Neuronal stem cell (in vitro differentiated cells): Measurements from ENCODE around the gene KIAA0319L.
"Not testable (repeated sequence)": the region's sequence is repeated elsewhere in the genome, so short reads cannot be mapped to it uniquely, and the experiment has no call there.

Experiments
- DNase-seq: peaks from one replicate; pipeline ENCODE4 v3.0.0-alpha.2; 2013; ENCODE audit warnings: low spot score
- H2AFZ ChIP-seq: one replicate; pipeline ENCODE4 v1.6.1; 2013; ENCODE audit warnings: mild to moderate bottlenecking, low read length, inconsistent platforms
- H2AK5ac ChIP-seq: 2 replicates; pipeline ENCODE4 v1.6.1; 2013; ENCODE audit warnings: low read depth, mild to moderate bottlenecking, inconsistent platforms, low read length, moderate library complexity, mixed read lengths
- H2BK120ac ChIP-seq: 2 replicates; pipeline ENCODE4 v1.6.1; 2013; ENCODE audit warnings: low read depth, mild to moderate bottlenecking, inconsistent platforms, low read length, moderate library complexity, mixed read lengths
- H2BK12ac ChIP-seq: one replicate; pipeline ENCODE4 v1.6.1; 2013; ENCODE audit warnings: low read length, inconsistent platforms
- H2BK15ac ChIP-seq: 2 replicates; pipeline ENCODE4 v1.6.1; 2013; ENCODE audit warnings: mild to moderate bottlenecking, low read length, inconsistent platforms, mixed read lengths
- H2BK5ac ChIP-seq: one replicate; pipeline ENCODE4 v1.6.1; 2013; ENCODE audit warnings: inconsistent platforms, mild to moderate bottlenecking, low read length, moderate library complexity
- H3K14ac ChIP-seq: one replicate; pipeline ENCODE4 v1.6.1; 2013; ENCODE audit warnings: low read length, inconsistent platforms
- H3K18ac ChIP-seq: 2 replicates; pipeline ENCODE4 v1.6.1; 2013; ENCODE audit warnings: low read length, inconsistent platforms
- H3K23ac ChIP-seq: 2 replicates; pipeline ENCODE4 v1.6.1; 2013; ENCODE audit warnings: low read depth, mild to moderate bottlenecking, mixed read lengths, low read length, inconsistent platforms; ENCODE audit not compliant: poor library complexity
- H3K27ac ChIP-seq: replicated peaks from 3 replicates; pipeline ENCODE4 v1.5.1; 2013; ENCODE audit warnings: low read length, inconsistent platforms
- H3K27me3 ChIP-seq, 3 experiments: 2 replicates each; pipeline ENCODE4 v1.6.1; 2013; ENCODE audit warnings: low read length in 3 of 3, mild to moderate bottlenecking in 2 of 3, inconsistent platforms in 1 of 3, low read depth in 1 of 3, mixed read lengths in 1 of 3, moderate library complexity in 1 of 3; ENCODE audit not compliant: control insufficient read depth in 3 of 3, insufficient read depth in 3 of 3
- H3K36me3 ChIP-seq, 2 donors: replicated peaks in 1 of 2; 2 replicates each; pipeline ENCODE4 v1.6.1; 2013; ENCODE audit warnings: low read length in 2 of 2; ENCODE audit not compliant: control insufficient read depth in 2 of 2, insufficient read depth in 2 of 2
- H3K4ac ChIP-seq: 2 replicates; pipeline ENCODE4 v1.6.1; 2013; ENCODE audit warnings: inconsistent platforms, mild to moderate bottlenecking, low read length, moderate library complexity
- H3K4me1 ChIP-seq, 2 donors: 1 replicate in 1 of 2; 2 replicates in 1 of 2; pipeline ENCODE4 v1.6.1; 2013; ENCODE audit warnings: low read length in 2 of 2, low read depth in 1 of 2; ENCODE audit not compliant: control insufficient read depth in 2 of 2, insufficient read depth in 1 of 2
- H3K4me2 ChIP-seq: one replicate; pipeline ENCODE4 v1.6.1; 2013; ENCODE audit warnings: mild to moderate bottlenecking, low read length, inconsistent platforms; ENCODE audit not compliant: insufficient read depth, poor library complexity, severe bottlenecking
- H3K4me3 ChIP-seq, 2 donors: 2 replicates each; pipeline ENCODE4 v1.5.1; 2013; ENCODE audit warnings: low read length in 2 of 2, mild to moderate bottlenecking in 2 of 2, inconsistent platforms in 1 of 2, moderate library complexity in 1 of 2
- H3K79me1 ChIP-seq: one replicate; pipeline ENCODE4 v1.6.1; 2013; ENCODE audit warnings: low read depth, mild to moderate bottlenecking, inconsistent platforms, low read length, moderate library complexity
- H3K9ac ChIP-seq: one replicate; pipeline ENCODE4 v1.6.1; 2013; ENCODE audit warnings: mild to moderate bottlenecking, low read depth, low read length, inconsistent platforms; ENCODE audit not compliant: poor library complexity
- H3K9me3 ChIP-seq, 2 donors: replicated peaks in 1 of 2; 2 replicates each; pipeline versions ENCODE3 to v1.6.1; 2013; ENCODE audit warnings: low read length in 2 of 2, mild to moderate bottlenecking in 2 of 2, inconsistent platforms in 1 of 2, low read depth in 1 of 2, mixed read lengths in 1 of 2, moderate library complexity in 1 of 2; ENCODE audit not compliant: control insufficient read depth in 2 of 2, insufficient read depth in 1 of 2
- H4K8ac ChIP-seq: one replicate; pipeline ENCODE4 v1.6.1; 2013; ENCODE audit warnings: low read depth, mild to moderate bottlenecking, inconsistent platforms, low read length, moderate library complexity
- H4K91ac ChIP-seq: one replicate; pipeline ENCODE4 v1.6.1; 2013; ENCODE audit warnings: low read length, low read depth, mild to moderate bottlenecking, inconsistent platforms; ENCODE audit not compliant: poor library complexity
- WGBS, 2 donors: extraction: QIAGEN DNeasy Blood & Tissue Kit; methylation state at CpG; one replicate each; pipeline ENCODE4 v1.1.7; 2013; ENCODE audit warnings: missing lambda C conversion rate in 2 of 2, mixed read lengths in 1 of 2; ENCODE audit not compliant: insufficient read length in 2 of 2, insufficient replicate concordance in 1 of 2; ENCODE audit errors: extremely low coverage in 2 of 2; 5-methylcytosine and 5-hydroxymethylcytosine counted together

KIAA0319L gene

DNA sequence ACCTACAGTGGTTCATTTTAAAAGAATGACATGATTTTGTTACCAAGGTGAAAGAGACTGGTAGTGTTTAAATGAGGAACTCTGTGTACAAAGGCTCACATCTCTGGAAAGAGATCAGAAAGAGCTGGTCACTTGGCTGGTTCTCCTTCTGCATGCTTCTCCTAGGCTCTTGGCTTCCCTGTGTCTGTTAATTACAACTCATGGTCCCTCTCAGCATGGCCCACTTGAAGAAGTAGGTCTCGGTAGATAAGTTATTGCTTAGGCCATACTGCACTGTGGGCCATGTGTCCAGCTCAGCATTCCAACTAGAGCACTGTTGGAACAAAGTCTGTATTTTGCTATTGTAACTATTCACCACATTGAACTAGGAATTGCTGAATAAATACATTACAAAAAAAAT is 91.1 kb downstream of the KIAA0319L start:
- Histone ChIP-seq H3K18ac (no peak overlapping the region), H3K9ac (no peak overlapping the region), H2AK5ac (no peak overlapping the region), H2BK12ac (no peak overlapping the region), H3K36me3 (peaks cover 18 to 96% of the 10 kb centered on the region in 2 donors), H2BK120ac (no peak overlapping the region), H3K4me1 (peaks cover 3 to 4% of the 10 kb centered on the region in 2 donors), H4K91ac (no peak overlapping the region), H3K4me3 (no peak overlapping the region), H3K79me1 (no peaks in the 10 kb centered on the region), H3K9me3 (peaks cover 0 to 29% of the 10 kb centered on the region in 2 donors), H3K4me2 (no peak overlapping the region), H3K4ac (no peak overlapping the region), H2BK15ac (no peak overlapping the region), H4K8ac (no peak overlapping the region), H3K14ac (no peak overlapping the region), H3K23ac (no peak overlapping the region), H3K27me3 (no peaks in the 10 kb centered on the region), H2AFZ (no peak overlapping the region), H2BK5ac (no peak overlapping the region), H3K27ac (no peak overlapping the region)
- WGBS, 2 donors: no CpG with 5 or more reads among the region's 1 CpG
- DNase-seq: no peak

DNA sequence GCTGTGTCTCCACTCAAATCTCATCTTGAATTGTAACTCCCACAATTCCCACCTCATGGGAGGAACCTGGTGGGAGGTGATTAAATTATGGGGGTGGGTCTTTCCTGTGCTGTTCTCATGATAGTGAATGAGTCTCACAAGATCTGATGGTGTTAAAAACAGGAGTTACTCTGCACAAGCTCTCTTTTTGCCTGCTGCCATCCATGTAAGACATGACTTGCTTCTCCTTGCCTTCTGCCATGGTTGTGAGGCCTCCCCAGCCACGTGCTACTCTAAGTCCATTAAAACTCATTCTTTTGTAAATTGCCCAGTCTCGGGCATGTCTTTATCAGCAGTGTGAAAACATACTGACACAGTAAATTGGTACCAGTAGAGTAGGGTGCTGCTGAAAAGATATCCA is 93.5 kb downstream of the KIAA0319L start:
- H3K18ac ChIP-seq, H3K4me1 ChIP-seq, H2BK15ac ChIP-seq, H2BK120ac ChIP-seq, H3K14ac ChIP-seq, H4K91ac ChIP-seq, H2BK12ac ChIP-seq, H3K27ac ChIP-seq, H3K23ac ChIP-seq, H4K8ac ChIP-seq, H3K4ac ChIP-seq, H2BK5ac ChIP-seq, H3K27me3 ChIP-seq, H2AK5ac ChIP-seq, H3K4me2 ChIP-seq, DNase-seq, H3K9ac ChIP-seq, H3K4me3 ChIP-seq, H3K79me1 ChIP-seq, H2AFZ ChIP-seq: not testable (repeated sequence)
- WGBS, 2 donors: no CpG with 5 or more reads among the region's 2 CpGs
- peaks cover 0 to 29% of the 10 kb centered on the region in 2 donors for H3K9me3 ChIP-seq
- peaks cover 14 to 85% of the 10 kb centered on the region in 2 donors for H3K36me3 ChIP-seq

GRCh38 chr1:35463232-35463631 is 94.0 kb downstream of the KIAA0319L start:
- H3K79me1 ChIP-seq: no peaks in the 10 kb centered on the region
- H3K4me1 ChIP-seq: no peaks in the 10 kb centered on the region
- no peak overlapping the region for H3K18ac ChIP-seq
- no peak overlapping the region for H2AK5ac ChIP-seq
- DNase-seq: no peak
- H3K27ac ChIP-seq: no peak overlapping the region
- H3K4me2 ChIP-seq: no peak overlapping the region
- H3K4ac ChIP-seq: no peak overlapping the region
- no peaks in the 10 kb centered on the region for H3K27me3 ChIP-seq
- no CpG with 5 or more reads among the region's 2 CpGs for WGBS, 2 donors
- H2BK5ac ChIP-seq: no peak overlapping the region
- H2BK12ac ChIP-seq: no peak overlapping the region
- no peak overlapping the region for H3K9ac ChIP-seq
- peaks cover 14 to 82% of the 10 kb centered on the region in 2 donors for H3K36me3 ChIP-seq
- H3K23ac ChIP-seq: no peak overlapping the region
- no peak overlapping the region for H3K14ac ChIP-seq
- H2BK120ac ChIP-seq: no peak overlapping the region
- H3K9me3 ChIP-seq: peaks cover 0 to 29% of the 10 kb centered on the region in 2 donors
- no peak overlapping the region for H4K8ac ChIP-seq
- H2AFZ ChIP-seq: no peak overlapping the region
- no peak overlapping the region for H2BK15ac ChIP-seq
- no peak overlapping the region for H3K4me3 ChIP-seq
- H4K91ac ChIP-seq: no peak overlapping the region

DNA sequence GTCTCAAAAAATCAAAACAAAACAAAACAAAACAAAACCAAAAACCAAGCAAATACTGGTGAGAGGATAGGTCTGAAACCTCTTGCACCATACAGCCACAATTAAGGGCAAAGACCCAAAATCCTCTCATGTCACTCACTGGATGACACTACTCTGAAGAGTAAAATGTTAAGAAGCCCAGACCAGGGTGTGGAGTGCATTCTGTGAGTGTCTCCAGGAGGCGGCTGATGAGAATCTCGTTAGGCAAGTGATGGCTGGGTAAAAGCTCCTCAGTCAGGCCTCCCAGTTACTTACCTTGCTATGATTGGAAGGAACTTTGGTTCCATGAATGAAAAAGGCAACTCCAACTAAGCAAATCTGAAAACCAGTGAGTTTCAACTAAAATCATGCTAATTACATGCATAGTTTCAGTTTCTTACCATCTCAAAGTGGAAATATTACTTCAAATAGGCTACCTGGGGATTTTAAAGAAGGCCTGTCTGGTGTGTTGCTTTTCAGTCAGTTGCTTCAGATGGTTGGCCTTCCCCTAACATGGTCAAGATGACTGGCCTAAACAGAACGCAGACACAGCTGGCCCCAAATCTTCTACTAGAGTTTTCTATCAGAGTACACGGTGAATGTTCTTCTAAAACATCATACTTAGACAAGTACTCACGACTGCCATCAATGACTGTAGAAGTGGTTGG is 95.1 kb downstream of the KIAA0319L start:
- no peaks in the 10 kb centered on the region for H3K27me3 ChIP-seq
- H4K8ac ChIP-seq: no peak overlapping the region
- no peak overlapping the region for H3K9ac ChIP-seq
- no peak overlapping the region for H3K27ac ChIP-seq
- H2BK15ac ChIP-seq: no peak overlapping the region
- no peak overlapping the region for H3K4me2 ChIP-seq
- no peak overlapping the region for H2BK12ac ChIP-seq
- no peak overlapping the region for H2AFZ ChIP-seq
- no peak overlapping the region for H2BK5ac ChIP-seq
- H3K4me1 ChIP-seq: no peaks in the 10 kb centered on the region
- H2AK5ac ChIP-seq: no peak overlapping the region
- H3K4ac ChIP-seq: no peak overlapping the region
- H3K9me3 ChIP-seq: peaks cover 0 to 29% of the 10 kb centered on the region in 2 donors
- H3K79me1 ChIP-seq: no peaks in the 10 kb centered on the region
- H3K14ac ChIP-seq: no peak overlapping the region
- no peak overlapping the region for H3K23ac ChIP-seq
- no peak overlapping the region for H4K91ac ChIP-seq
- H3K36me3 ChIP-seq: peaks cover 14 to 78% of the 10 kb centered on the region in 2 donors
- WGBS, 2 donors: no CpG with 5 or more reads among the region's 5 CpGs
- no peak overlapping the region for H3K4me3 ChIP-seq
- H3K18ac ChIP-seq: no peak overlapping the region
- H2BK120ac ChIP-seq: no peak overlapping the region
- DNase-seq: no peak
